NCI-H1694 (cell line): Measurements from ENCODE around the gene OR8H2.
"Not testable (repeated sequence)": the region's sequence is repeated elsewhere in the genome, so short reads cannot be mapped to it uniquely, and the experiment has no call there.

Source experiments
- DNase-seq: peaks from one replicate; lab custom pipeline; 2025; lab: John Stamatoyannopoulos, UW

OR8H2 gene

DNA sequence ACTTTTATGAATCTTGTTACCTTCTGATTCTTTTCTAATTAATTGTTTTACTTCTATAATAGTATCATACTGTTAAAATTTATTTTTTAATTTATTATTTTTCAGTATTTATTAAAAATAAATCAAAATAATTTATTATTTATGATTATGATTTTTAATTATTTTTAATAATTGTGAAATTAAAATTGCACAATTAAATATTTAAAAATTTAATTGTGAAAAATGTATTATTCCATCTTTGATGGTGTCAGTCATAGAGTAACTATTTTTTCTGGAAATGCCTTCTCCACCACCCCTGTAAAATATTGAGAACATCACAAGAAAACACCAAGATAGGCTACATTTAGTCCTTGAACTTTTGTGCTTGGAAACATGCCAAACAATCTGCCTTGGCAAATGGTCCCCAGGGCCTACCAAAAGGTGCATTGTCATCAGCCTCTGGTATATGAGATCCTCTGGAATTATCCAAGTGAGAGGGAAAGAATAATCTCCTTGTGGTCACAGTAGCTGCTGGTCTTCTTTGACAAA is at the start of gene OR8H2:
OR8H2 (plus strand) TSS at position 478 of the 528 bp plus-strand sequence. CDS start 1,356 bp downstream, outside the sequence.
- DNase-seq: no peak

DNA sequence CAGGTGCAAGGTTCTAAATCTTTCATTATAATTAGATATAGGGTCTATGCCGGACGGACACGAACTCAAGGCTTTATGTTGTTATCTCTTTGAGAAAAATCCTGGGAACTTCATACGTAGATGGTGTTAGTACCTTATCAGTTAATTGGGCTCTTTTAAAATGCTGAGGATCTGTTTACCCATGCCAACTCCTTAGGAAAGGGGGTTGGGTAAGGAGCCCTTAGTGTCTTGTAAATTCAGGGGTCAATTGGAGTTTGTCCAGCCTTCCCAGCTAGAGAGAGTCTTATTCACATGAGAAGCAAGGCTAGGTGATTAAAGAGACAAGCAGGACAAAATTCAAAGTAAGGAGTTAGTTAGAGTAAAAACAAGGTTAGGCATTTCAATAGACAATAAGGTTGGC is 47.1 kb upstream of the OR8H2 start:
- not testable (repeated sequence) for DNase-seq

- DNase-seq: not testable (repeated sequence)
Measured at GRCh38 chr11:56057661-56058237, 45.7 kb upstream of the OR8H2 start.

GRCh38 chr11:56058260-56058780 is 45.2 kb upstream of the OR8H2 start:
- not testable (repeated sequence) for DNase-seq

DNA sequence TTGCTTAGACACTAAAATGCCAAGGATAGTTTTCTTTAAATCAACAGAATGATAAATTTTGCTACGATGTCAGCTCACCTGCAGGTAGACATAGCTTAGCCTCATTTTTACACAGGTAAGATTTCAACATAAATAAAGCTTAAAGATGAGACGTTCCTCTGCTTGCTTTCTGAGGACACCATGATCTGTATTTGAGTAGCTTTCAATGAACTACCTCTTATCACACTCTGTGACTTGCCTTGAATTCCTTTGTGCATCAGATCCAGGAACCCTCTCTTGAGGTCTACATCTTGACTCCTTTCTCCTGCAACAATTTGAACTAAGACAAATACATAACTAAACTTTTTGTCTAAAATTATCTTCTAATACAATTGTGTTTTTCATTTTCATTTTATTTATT is 36.5 kb upstream of the OR8H2 start:
- DNase-seq: no peak

DNA sequence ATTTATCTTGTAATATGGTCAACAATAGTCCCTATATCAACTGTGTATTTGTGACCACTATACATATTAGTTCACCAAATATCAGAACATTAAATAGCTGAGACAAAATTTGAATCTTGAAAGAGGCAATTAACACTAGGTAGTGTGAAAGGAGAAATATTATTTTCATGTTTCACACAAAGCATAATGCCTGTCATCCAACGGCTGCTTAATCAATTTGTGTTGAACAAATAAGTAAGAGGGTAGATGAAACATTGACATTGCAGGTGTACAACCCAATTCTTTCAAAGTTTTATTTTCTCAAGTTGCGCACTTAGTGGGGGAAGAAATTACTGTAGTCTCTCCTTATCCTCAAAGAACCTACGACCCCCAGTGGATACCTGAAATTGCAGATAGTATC is 13.8 kb upstream of the OR8H2 start:
- DNase-seq: no peak

DNA sequence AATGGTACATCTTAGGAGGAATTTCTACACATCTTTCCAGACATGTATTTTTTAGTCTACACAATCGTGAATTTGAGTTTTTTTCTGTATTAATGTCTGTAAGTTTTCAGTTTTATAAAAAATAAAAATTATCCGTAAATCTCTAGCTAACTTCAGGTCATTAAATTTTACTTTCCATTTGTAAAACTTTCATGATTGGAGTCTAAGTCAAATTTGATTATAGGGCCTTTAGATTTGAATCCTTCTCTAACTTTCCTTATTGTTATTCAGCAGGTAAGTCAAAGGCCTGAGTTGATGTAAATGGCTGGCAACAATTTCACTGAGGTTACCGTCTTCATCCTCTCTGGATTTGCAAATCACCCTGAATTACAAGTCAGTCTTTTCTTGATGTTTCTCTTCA is 10.5 kb upstream of the OR8H2 start, which contains the start of gene OR8I2:
OR8I2 (plus strand) TSS at position 301 of the 400 bp plus-strand sequence; CDS start at position 301, 0 bp downstream.
- DNase-seq: no peak

GRCh38 chr11:56122073-56122472 is 18.6 kb downstream of the OR8H2 start, which contains the start of gene OR8H3:
TSS of gene OR8H3 (plus strand) at chr11:56122373. CDS start at chr11:56122373, 0 bp downstream.
- no peak for DNase-seq

DNA sequence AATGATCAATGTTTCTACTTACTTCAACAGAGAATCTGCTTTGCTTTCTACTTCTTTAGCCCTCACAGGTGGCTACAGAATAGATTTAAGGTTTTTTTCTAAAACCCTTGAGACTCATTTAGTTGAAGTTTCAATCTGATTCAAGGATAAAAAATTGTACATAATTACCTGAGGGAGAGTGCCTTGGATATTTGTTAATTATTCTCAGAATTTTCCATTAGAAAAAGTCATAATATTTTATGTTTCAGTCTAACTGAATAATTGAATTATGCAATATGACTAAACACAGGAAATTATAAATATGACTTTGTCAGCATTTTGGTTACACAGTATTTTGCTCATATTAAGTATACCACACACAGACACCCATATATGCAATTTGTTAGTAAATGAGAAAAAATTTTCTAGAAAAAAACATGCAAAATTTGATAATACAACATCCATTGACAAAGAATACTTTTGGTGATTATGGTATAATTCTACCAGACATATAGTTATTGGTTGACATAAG is 36.7 kb downstream of the OR8H2 start, which contains the start of gene OR8J3:
OR8J3 (minus strand) TSS at position 51 of the 511 bp plus-strand sequence. CDS start 2,483 bp downstream, outside the sequence.
- no peak for DNase-seq

DNA sequence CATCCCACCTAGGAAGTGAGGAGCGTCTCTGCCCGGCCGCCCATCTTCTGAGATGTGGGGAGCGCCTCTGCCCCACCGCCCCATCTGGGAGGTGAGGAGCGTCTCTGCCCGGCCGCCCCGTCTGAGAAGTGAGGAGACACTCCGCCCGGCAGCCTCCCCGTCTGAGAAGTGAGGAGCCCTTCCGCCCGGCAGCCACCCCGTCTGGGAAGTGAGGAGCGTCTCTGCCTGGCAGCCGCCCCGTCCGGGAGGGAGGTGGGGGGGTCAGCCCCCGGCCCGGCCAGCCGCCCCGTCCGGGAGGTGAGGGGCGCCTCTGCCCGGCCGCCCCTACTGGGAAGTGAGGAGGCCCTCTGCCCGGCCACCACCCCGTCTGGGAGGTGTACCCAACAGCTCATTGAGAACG is 40.2 kb downstream of the OR8H2 start:
- not testable (repeated sequence) for DNase-seq

GRCh38 chr11:56151376-56151775 is 47.9 kb downstream of the OR8H2 start:
- DNase-seq: no peak

DNA sequence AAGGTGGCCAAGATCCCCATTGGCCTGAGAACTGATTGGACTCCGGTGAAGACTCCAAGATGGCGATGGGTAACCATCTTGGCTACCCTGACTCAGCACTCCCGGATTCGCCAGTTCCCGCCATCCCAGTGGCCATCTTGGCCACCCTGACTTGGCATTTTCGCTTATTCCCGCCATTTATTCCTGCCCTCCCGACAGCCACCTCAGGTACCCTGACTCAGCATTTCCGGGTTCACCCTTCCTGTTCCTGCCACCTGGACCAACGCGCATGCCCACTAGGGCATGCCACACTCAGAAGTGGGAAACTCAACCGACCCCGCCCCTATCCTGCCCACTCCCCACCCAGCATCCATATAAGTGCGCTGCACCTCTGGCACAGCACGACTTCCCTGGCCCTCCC is 48.8 kb downstream of the OR8H2 start:
- DNase-seq: no peak
